ENCODE data around the gene SLC6A19. TPM values are rescaled to one million over a fixed set of nuclear protein-coding genes. Genes with fewer than 3 reads are reported as not detected.

SLC6A19 gene
- total RNA-seq, 2 donors from 2014 or later: 0.09 to 0.15 TPM

DNA sequence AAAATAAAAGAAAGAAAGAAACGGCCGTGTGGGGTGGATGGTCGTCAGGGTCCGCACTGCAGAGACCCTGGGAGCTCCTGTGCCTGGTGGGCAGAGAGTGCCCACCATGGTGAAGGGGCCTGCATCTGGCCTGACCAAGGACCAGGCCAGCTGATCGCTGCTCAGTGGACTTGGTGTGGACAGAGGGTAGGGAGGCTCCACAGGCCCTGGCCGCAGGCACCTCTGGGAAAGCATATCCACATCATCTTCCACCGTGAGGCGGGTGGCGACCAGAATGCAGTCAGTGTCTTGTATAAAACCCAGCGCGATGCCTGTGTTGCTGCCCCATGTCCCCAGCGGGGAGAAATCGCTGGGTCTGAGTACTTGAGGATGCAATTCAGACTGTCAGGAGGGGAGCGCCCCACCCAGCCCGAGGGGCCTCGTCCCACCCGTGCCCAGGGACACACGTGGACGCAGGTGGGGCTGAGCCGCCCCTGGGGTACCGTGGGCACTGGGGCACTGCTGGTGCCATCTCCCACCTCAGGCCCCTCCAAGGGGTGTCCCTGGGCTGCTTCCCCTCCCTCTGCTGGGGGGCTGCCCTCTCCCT lies 27.8 kb upstream of the SLC6A19 start:
- Histone ChIP-seq H3K9me3 (ENCODE audit: control insufficient read depth, low read length) (no peaks in the 10 kb centered on the region), H3K27me3 (ENCODE audit: control insufficient read depth, insufficient read depth, low read length, poor library complexity, severe bottlenecking) (no peaks in the 10 kb centered on the region), H3K4me1 (ENCODE audit: control insufficient read depth, insufficient read depth, low read length) (no peaks in the 10 kb centered on the region), H3K27ac (ENCODE audit: low read depth, low read length) (no peak overlapping the region), H3K36me3 (ENCODE audit: control insufficient read depth, insufficient read depth, low read length) (no peaks in the 10 kb centered on the region), H3K9ac (ENCODE audit: extremely low read depth, low read length, poor library complexity, severe bottlenecking) (no peak overlapping the region), H3K4me3 (ENCODE audit: low read length) (no peak overlapping the region)
- no peak for DNase-seq
- H3K27ac Mint-ChIP-seq: no peak overlapping the region
- TF ChIP-seq, protein P1, sequence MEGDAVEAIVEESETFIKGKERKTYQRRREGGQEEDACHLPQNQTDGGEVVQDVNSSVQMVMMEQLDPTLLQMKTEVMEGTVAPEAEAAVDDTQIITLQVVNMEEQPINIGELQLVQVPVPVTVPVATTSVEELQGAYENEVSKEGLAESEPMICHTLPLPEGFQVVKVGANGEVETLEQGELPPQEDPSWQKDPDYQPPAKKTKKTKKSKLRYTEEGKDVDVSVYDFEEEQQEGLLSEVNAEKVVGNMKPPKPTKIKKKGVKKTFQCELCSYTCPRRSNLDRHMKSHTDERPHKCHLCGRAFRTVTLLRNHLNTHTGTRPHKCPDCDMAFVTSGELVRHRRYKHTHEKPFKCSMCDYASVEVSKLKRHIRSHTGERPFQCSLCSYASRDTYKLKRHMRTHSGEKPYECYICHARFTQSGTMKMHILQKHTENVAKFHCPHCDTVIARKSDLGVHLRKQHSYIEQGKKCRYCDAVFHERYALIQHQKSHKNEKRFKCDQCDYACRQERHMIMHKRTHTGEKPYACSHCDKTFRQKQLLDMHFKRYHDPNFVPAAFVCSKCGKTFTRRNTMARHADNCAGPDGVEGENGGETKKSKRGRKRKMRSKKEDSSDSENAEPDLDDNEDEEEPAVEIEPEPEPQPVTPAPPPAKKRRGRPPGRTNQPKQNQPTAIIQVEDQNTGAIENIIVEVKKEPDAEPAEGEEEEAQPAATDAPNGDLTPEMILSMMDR (conservative IDR thresholded peaks at IDR 0.05): no peak
- WGBS, 2 experiments (ENCODE audit: insufficient coverage in 1 of 2, insufficient read length in 1 of 2): 93 to 95% methylated on average over 12 to 21 of the region's 21 CpGs
- H3K36me3 Mint-ChIP-seq (ENCODE audit: low read depth): no peaks in the 10 kb centered on the region
- H3K4me1 Mint-ChIP-seq: no peaks in the 10 kb centered on the region
- H3K27me3 Mint-ChIP-seq (ENCODE audit: insufficient read depth): peaks cover 4% of the 10 kb centered on the region
- no peak overlapping the region for H3K4me3 Mint-ChIP-seq
- no peaks in the 10 kb centered on the region for H3K9me3 Mint-ChIP-seq

DNA sequence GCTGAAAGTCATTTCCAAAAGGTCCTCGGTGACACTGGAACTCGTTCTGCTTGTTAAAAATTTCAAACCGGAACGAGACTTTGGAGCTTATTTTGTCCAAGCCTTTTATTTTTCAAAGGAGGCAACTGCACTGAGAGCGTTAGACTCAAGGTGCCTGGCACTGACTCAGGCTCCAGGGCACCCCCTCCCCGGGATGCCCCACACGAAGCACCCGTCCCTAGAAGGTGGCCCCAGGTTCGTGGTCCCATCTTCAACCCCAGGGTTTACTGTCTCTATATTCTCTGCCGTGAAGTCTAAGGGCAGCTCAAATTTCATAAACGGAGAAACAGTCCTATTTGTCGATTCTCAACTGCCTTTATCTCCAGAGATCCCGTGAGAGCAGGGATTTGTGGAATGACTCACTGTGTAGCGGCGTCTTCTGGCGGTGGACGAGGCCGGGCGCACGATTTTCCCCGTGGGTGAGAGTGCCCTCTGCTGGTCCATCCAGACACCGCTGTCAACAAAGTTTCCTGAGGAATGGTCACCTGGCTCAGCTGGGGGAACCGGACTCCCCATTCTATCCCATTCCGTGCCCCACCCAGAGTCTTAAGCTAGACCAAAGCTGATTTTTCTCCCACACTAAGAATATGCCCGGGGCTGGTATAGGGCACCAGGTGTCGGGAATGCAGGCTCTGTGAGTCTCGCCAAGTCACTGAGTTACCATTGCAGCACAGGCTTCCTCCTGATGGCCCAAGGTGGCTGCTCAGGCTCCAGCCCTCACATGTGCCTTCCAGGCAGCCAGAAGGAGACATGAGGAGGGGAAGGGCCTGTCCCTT lies 27.1 kb upstream of the SLC6A19 start:
- H3K36me3 ChIP-seq (ENCODE audit: control insufficient read depth, insufficient read depth, low read length): no peaks in the 10 kb centered on the region
- H3K27ac Mint-ChIP-seq: no peak overlapping the region
- H3K4me3 ChIP-seq (ENCODE audit: low read length): no peak overlapping the region
- no peaks in the 10 kb centered on the region for H3K4me1 ChIP-seq (ENCODE audit: control insufficient read depth, insufficient read depth, low read length)
- H3K9me3 ChIP-seq (ENCODE audit: control insufficient read depth, low read length): no peaks in the 10 kb centered on the region
- H3K4me1 Mint-ChIP-seq: no peaks in the 10 kb centered on the region
- peak; percentile 90 for DNase-seq
- no peaks in the 10 kb centered on the region for H3K36me3 Mint-ChIP-seq (ENCODE audit: low read depth)
- H3K9ac ChIP-seq (ENCODE audit: extremely low read depth, low read length, poor library complexity, severe bottlenecking): no peak overlapping the region
- TF ChIP-seq, protein P1 (conservative IDR thresholded peaks at IDR 0.05): peak; percentile 90
- H3K9me3 Mint-ChIP-seq: no peaks in the 10 kb centered on the region
- no peaks in the 10 kb centered on the region for H3K27me3 ChIP-seq (ENCODE audit: control insufficient read depth, insufficient read depth, low read length, poor library complexity, severe bottlenecking)
- no peak overlapping the region for H3K27ac ChIP-seq (ENCODE audit: low read depth, low read length)
- peaks cover 4% of the 10 kb centered on the region for H3K27me3 Mint-ChIP-seq (ENCODE audit: insufficient read depth)
- 52 to 53% methylated on average over 25 to 27 of the region's 27 CpGs for WGBS, 2 experiments (ENCODE audit: insufficient coverage in 1 of 2, insufficient read length in 1 of 2)
- H3K4me3 Mint-ChIP-seq: no peak overlapping the region

DNA sequence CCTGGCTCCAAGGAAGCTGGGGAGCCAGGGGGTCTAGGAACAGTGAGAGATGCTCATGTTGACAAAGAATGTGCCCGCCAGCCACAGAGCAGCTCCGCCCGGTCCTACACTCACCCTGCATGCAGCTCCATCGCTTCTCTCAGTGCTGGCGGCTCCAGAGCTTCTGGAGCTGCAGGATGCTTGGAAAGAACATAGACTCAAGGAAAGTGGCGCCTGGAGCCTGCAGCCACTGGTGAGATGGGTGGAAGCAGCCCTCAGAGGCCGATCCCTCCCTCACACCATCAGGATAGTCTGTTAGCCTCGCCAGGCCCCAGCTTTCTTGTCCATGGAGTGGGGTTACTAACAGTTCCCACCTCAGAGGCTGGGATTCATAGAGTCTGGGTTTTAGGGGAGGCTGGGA lies 26.4 kb upstream of the SLC6A19 start:
- no peak overlapping the region for H3K4me3 Mint-ChIP-seq
- H3K4me1 Mint-ChIP-seq: no peaks in the 10 kb centered on the region
- no peak overlapping the region for H3K27ac ChIP-seq (ENCODE audit: low read depth, low read length)

More for the DNA sequence above, 26.4 kb upstream of the SLC6A19 start:
- WGBS, 2 experiments (ENCODE audit: insufficient coverage in 1 of 2, insufficient read length in 1 of 2): 75 to 86% methylated on average over 2 to 8 of the region's 8 CpGs
- DNase-seq: no peak
- Mint-ChIP-seq H3K9me3 (no peaks in the 10 kb centered on the region), H3K27ac (no peak overlapping the region), H3K36me3 (ENCODE audit: low read depth) (no peaks in the 10 kb centered on the region), H3K27me3 (ENCODE audit: insufficient read depth) (peaks cover 2% of the 10 kb centered on the region)
- H3K4me3 ChIP-seq (ENCODE audit: low read length): no peak overlapping the region
- no peaks in the 10 kb centered on the region for H3K4me1 ChIP-seq (ENCODE audit: control insufficient read depth, insufficient read depth, low read length)
- no peaks in the 10 kb centered on the region for H3K9me3 ChIP-seq (ENCODE audit: control insufficient read depth, low read length)
- no peak overlapping the region for H3K9ac ChIP-seq (ENCODE audit: extremely low read depth, low read length, poor library complexity, severe bottlenecking)
- no peaks in the 10 kb centered on the region for H3K27me3 ChIP-seq (ENCODE audit: control insufficient read depth, insufficient read depth, low read length, poor library complexity, severe bottlenecking)
- H3K36me3 ChIP-seq (ENCODE audit: control insufficient read depth, insufficient read depth, low read length): no peaks in the 10 kb centered on the region
- TF ChIP-seq, protein P1 (conservative IDR thresholded peaks at IDR 0.05): no peak

Measured in endodermal cell (in vitro differentiated cells).